ENCODE results near the gene GPSM1.

GPSM1 gene

GRCh38 chr9:136379891-136380290 is 52.6 kb downstream of the GPSM1 start:
- DNase-seq, result no peak

- no peak for DNase-seq
Measured at GRCh38 chr9:136380381-136380780, 53.0 kb downstream of the GPSM1 start.

GRCh38 chr9:136381311-136381710 is 54.0 kb downstream of the GPSM1 start:
- DNase-seq, result no peak

- no peak for DNase-seq
Measured at GRCh38 chr9:136381966-136382513, 54.7 kb downstream of the GPSM1 start.

- DNase-seq, result no peak
Measured at GRCh38 chr9:136383436-136383835, 56.1 kb downstream of the GPSM1 start.

- DNase-seq, result no peak
Measured at GRCh38 chr9:136385015-136385414, 57.7 kb downstream of the GPSM1 start.

GRCh38 chr9:136386018-136386417 is 58.7 kb downstream of the GPSM1 start:
- no peak for DNase-seq

GRCh38 chr9:136387217-136387616 is 59.9 kb downstream of the GPSM1 start:
- no peak for DNase-seq

- no peak for DNase-seq
Measured at GRCh38 chr9:136389396-136389795, 62.1 kb downstream of the GPSM1 start.

- no peak for DNase-seq
Measured at GRCh38 chr9:136391737-136392537, 64.6 kb downstream of the GPSM1 start.

GRCh38 chr9:136392538-136393449 is 65.5 kb downstream of the GPSM1 start:
- DNase-seq, result no peak

- DNase-seq, result no peak
Measured at GRCh38 chr9:136393531-136393930, 66.2 kb downstream of the GPSM1 start.

- DNase-seq, result no peak
Measured at GRCh38 chr9:136394312-136395019, 67.1 kb downstream of the GPSM1 start.

- DNase-seq, result no peak
Measured at GRCh38 chr9:136395020-136395340, 67.6 kb downstream of the GPSM1 start.

- no peak for DNase-seq
Measured at GRCh38 chr9:136395345-136396218, 68.2 kb downstream of the GPSM1 start.

GRCh38 chr9:136396219-136396515 is 68.8 kb downstream of the GPSM1 start:
- no peak for DNase-seq

- DNase-seq, result no peak
Measured at GRCh38 chr9:136397643-136398042, 70.3 kb downstream of the GPSM1 start.

GRCh38 chr9:136398286-136398685 is 70.9 kb downstream of the GPSM1 start:
- no peak for DNase-seq

- DNase-seq, result no peak
Measured at GRCh38 chr9:136399176-136400037, 72.1 kb downstream of the GPSM1 start.

- peak; percentile 95 for DNase-seq
Measured at GRCh38 chr9:136400038-136400834, 72.9 kb downstream of the GPSM1 start, which contains the start of gene SNAPC4. SNAPC4 (minus strand) TSS chr9:136400170; CDS start chr9:136398428, 1,742 bp downstream.

Measured in 8988T (cell line).